ENCODE results near the gene PVR. TPM values are rescaled to one million over a fixed set of nuclear protein-coding genes. Genes with fewer than 3 reads are reported as not detected.

The PVR gene
- total RNA-seq, 1 donor = 156 TPM

- no peak overlapping the region for H3K4me3 ChIP-seq (ENCODE audit: low read depth, low read length)
- no peak for TF ChIP-seq CTCF (IDR thresholded peaks at IDR 0.05; ENCODE audit: insufficient read depth, low read depth, low read length)
- DNase-seq (ENCODE audit: low read depth) = no peak
Measured at GRCh38 chr19:44617110-44617880, 26.4 kb upstream of the PVR start.

GRCh38 chr19:44618640-44619357 is 24.9 kb upstream of the PVR start:
- TF ChIP-seq CTCF (IDR thresholded peaks at IDR 0.05; ENCODE audit: insufficient read depth, low read depth, low read length) = no peak
- no peak for DNase-seq (ENCODE audit: low read depth)
- H3K4me3 ChIP-seq (ENCODE audit: low read depth, low read length) = no peak overlapping the region

- no peak for TF ChIP-seq CTCF (IDR thresholded peaks at IDR 0.05; ENCODE audit: insufficient read depth, low read depth, low read length)
- DNase-seq (ENCODE audit: low read depth) = no peak
- no peak overlapping the region for H3K4me3 ChIP-seq (ENCODE audit: low read depth, low read length)
Measured at GRCh38 chr19:44620667-44621066, 23.0 kb upstream of the PVR start.

GRCh38 chr19:44621367-44621766 is 22.3 kb upstream of the PVR start:
- no peak for DNase-seq (ENCODE audit: low read depth)
- no peak overlapping the region for H3K4me3 ChIP-seq (ENCODE audit: low read depth, low read length)
- no peak for TF ChIP-seq CTCF (IDR thresholded peaks at IDR 0.05; ENCODE audit: insufficient read depth, low read depth, low read length)

GRCh38 chr19:44623080-44623479 is 20.6 kb upstream of the PVR start:
- peak; percentile 55 for DNase-seq (ENCODE audit: low read depth)
- no peak for TF ChIP-seq CTCF (IDR thresholded peaks at IDR 0.05; ENCODE audit: insufficient read depth, low read depth, low read length)
- no peak overlapping the region for H3K4me3 ChIP-seq (ENCODE audit: low read depth, low read length)

- TF ChIP-seq CTCF (IDR thresholded peaks at IDR 0.05; ENCODE audit: insufficient read depth, low read depth, low read length) = no peak
- H3K4me3 ChIP-seq (ENCODE audit: low read depth, low read length) = no peak overlapping the region
- DNase-seq (ENCODE audit: low read depth) = no peak
Measured at GRCh38 chr19:44623626-44624025, 20.1 kb upstream of the PVR start.

Data from fibroblast of villous mesenchyme (primary cell).